Fibroblast of upper back skin (primary cell): ENCODE data around the gene ABHD1.
"Not testable (repeated sequence)": the region's sequence is repeated elsewhere in the genome, so short reads cannot be mapped to it uniquely, and the experiment has no call there.

Experiments
- DNase-seq: peaks from one replicate; pipeline ENCODE4 v3.0.0-alpha.2; 2013

ABHD1 gene

DNA sequence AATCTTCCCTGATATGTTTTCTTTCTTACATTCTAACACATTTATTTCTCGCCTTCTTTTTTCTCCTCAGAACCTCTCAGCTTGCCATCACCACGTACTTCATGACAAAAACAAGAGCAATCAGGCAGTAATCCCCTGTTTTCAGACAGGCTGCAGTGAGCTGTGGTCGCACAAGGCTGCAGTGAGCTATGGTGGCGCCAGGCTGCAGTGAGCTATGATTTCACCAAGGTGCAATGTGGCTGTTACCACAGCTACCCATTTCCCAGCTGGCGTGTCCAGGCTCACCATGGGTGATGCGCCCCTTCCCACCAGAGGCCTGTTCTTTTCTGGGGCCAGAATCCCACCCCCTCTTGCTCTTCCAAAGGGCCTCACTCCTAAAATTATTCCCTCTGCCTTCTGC, 51.0 kb downstream of the ABHD1 start:
- DNase-seq: no peak

DNA sequence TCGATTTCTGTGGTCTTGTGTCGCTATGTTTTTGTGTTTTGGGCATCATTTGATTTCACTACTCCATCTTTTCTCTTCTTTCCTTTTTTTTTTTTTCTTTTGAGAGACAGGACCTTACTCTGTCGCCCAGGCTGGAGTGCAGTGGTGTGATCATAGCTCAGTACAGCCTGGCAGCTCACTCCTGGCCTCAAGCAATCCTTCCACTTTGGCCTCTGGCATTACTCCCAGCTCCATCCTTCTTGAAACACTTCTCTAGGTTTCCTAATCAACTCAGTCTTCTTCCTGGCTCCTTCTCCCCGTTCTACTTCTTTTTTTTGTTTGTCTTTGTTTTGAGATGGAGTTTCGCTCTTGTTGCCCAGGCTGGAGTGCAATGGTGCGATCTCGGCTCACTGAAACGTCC, 51.7 kb downstream of the ABHD1 start:
- no peak for DNase-seq

DNA sequence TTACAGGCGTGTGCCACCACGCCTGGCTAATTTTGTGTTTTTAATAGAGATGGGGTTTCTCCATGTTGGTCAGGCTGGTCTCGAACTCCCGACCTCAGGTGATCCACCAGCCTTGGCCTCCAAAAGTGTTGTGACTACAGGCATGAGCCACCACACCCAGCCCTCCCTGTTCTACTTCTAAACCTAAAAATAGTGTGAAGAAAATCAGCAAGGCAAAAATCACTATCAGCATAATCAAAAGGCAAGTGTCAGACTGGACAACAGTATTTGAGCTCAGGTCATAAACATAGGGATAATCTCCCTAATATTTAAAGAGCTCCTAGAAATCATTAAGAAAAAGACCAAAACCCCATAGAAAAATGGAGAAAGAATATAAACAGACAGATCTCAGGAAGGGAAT, 52.2 kb downstream of the ABHD1 start:
- DNase-seq: not testable (repeated sequence)

DNA sequence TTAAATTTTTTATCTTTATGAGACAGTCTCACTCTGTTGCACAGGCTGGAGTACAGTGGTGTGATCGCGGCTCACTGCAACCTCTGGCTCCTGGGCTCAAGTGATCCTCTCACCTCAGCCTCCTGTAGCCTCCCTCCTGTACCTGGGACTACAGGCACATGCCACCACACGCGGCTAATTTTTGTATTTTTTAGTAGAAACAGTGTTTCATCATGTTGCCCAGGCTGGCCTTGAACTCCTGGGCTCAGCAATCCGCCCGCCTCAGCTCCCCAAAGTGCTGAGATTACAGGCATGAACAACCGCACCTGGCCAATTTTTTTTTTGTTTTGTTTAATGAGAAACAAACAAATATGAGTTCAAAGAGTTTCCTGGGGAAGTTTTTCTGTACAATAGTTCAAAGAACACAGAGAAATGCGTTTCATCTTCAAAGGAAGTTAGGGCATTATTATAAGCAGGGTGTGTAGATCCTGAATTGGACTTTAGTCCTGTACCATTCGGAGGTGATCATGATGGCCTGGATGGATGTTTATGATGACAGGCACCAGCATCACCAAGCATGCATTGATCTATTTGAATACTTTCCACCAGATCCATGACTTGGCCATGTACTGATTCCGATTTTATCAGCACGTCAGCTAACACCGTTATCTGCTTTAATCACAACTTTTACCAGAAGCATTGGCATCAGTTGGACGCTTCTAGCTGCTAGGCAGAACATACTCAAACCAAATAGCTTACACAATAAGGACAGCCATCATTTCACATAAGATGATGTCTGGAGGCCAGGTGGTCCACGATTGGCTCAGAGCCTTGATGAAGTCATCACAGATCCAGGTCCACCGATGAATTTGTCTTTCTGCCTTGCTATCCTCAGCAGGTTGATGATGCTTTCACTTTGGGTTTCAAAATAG, 54.1 kb downstream of the ABHD1 start:
- no peak for DNase-seq

DNA sequence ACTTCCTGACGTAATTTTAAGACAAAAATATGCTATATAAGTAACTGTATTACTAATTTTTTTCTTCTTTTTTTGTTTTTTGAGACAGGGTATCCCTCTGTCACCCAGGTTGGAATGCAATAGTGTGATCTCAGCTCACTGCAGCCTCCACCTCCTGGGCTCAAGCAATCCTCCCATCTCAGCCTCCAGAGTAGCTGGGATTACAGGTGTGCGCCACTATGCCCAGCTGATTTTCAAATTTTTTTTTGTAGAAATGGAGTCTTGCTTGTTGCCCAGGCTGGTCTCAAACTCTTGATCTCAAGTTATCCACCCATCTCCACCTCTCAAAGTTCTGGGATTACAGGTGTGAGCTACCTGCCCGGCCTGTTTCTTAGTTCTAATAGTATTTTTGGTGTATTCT, 54.9 kb downstream of the ABHD1 start:
- DNase-seq: no peak

DNA sequence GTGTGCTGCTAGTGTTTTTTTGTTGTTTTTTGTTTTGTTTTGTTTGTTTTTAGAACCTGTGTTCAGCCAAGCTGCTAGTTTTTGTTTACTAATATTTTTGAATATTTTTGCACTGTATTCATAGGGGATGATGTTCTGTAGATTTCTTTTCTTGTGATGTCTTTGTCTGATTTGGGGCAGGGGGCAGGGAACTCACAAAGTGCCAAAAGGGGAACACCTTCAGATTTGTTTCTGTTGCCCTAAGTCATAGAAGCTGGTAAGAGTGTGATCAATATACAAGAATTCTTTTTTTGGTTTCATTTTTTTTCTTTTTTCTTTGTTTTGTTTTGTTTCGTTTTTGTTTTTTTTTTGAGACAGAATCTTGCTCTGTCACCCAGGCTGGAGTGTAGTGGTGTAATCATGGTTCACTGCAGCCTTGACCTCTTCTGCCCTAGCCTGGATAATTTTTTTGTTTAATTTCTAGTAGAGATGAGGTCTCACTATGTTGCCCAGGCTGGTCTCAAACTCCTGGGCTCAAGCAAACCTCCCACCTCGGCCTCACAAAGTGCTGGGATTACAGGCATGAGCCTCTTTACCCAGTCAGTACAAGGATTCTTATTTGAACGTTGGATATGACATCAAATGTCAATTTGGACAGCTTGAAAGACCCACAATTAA, 55.9 kb downstream of the ABHD1 start:
- DNase-seq: no peak
